GM18868 (cell line): ENCODE data around the gene CD248.
"Not testable (repeated sequence)": the region's sequence is repeated elsewhere in the genome, so short reads cannot be mapped to it uniquely, and the experiment has no call there.

Source experiments
- ATAC-seq: cut with Tn5 transposase; IDR thresholded peaks from one replicate; pipeline ENCODE4 v1.9.1; 2021; ENCODE audit warnings: mild to moderate bottlenecking, moderate library complexity; ENCODE audit not compliant: unreplicated experiment

The CD248 gene

DNA sequence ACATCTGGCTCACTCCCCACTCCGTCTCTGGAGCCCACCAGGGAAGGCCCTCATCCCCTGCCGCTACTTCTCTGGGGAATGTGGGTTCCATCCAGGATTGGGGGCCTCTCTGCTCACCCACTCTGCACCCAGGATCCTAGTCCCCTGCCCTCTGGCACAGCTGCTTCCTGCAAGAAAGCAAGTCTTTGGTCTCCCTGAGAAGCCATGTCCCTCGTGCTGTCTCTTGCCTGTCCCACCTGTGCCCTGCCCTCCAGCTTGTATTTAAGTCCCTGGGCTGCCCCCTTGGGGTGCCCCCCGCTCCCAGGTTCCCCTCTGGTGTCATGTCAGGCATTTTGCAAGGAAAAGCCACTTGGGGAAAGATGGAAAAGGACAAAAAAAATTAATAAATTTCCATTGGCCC is 39.8 kb downstream of the CD248 start:
- ATAC-seq = not testable (repeated sequence)

DNA sequence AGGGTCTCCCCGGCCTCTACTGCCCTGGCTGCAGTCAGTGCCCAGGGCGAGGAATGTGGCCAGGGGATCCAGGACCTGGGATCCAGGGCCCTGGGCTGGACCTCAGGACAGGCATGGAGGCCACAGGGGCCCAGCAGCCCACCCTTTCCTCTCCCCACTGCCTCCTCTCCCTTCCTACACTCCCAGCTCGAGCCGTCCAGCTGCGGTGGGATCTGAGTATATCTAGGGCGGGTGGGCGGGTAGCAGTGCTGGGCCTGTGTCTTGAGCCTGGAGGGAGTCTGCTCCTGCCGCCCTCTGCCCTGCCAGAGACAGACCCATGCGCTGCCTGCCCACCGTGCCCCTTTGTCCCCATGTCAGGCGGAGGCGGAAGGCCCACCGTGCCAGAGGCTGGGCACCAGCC is 40.2 kb downstream of the CD248 start:
- ATAC-seq = not testable (repeated sequence)

DNA sequence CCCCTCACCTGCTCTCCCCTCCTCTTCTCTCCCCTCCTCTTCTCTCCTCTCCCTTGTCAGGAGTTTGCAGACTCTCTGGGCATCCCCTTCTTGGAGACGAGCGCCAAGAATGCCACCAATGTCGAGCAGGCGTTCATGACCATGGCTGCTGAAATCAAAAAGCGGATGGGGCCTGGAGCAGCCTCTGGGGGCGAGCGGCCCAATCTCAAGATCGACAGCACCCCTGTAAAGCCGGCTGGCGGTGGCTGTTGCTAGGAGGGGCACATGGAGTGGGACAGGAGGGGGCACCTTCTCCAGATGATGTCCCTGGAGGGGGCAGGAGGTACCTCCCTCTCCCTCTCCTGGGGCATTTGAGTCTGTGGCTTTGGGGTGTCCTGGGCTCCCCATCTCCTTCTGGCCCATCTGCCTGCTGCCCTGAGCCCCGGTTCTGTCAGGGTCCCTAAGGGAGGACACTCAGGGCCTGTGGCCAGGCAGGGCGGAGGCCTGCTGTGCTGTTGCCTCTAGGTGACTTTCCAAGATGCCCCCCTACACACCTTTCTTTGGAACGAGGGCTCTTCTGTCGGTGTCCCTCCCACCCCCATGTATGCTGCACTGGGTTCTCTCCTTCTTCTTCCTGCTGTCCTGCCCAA is 40.7 kb downstream of the CD248 start:
- no peak for ATAC-seq

DNA sequence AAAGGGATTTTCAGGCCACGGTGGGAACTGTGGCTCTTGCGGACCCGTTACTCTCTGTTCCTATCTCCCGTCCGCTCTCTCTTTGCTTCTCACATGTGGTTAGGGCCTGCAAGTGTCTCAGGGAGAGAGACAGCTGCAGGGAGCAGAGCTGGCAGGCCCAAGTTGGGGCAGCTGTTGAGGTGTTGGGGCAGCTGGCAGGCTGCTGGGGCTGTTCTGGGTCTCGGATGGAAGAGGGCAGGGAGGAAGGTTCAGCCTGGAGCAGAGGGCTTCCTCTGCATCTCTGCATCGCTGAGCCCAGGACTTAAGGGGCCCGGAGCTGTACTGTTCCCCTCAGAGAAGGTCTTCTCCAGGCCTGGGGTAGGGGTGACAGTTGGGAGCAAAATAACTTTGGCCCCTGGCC is 41.4 kb downstream of the CD248 start:
- ATAC-seq = no peak

DNA sequence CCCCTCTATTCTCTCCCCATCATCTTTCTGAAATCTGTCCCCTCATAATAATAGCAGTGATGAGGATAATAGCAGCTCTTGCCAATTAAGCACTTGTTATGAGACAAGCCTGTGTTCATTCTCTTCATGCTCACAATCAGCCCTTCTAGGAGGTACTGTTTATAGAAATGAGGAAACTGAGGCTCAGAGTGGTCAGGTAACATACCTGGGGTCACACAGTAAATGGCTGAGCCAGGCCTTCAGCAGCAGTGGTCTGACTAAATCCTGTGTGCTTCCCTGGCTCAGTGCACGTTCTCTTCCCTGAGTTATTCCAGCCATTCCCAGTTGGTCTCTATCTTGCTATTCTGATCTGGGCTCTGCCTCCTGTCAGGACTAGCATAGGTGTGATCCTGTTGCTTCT is 42.6 kb downstream of the CD248 start:
- no peak for ATAC-seq

DNA sequence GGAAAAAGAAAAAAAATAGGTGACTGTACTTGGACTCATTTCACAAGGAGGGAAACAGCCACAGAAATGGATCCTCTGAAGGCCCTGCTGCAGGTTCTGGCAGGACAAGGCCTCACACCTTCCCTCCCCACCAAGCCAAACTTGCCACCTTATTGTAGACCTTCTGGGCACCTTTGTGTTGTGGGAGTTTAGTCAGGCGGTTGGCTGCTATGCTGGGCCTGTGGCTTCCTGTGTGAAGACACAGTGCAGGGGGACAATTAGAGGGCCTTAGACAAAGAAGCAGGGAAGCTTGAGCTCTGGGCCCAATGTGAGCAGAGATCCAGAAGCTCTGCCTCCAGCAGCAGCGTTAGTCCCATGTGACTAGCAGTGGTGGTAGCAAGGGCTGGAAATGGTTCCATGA is 44.2 kb downstream of the CD248 start:
- no peak for ATAC-seq

DNA sequence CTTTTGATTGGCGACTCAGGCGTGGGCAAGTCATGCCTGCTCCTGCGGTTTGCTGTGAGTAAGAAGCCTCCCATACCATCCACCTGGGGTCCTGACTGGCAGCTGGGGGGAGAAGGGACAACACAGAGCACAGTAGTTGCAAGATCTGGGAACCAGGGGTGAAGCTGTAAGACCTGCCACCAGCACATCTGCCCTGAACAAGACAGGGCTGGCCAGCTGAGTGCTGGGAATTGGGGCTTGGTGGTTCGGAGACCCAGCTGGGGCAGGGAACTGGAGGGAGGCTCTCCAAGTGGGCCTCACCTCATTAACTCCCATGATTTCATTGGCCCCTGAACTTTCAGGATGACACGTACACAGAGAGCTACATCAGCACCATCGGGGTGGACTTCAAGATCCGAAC is 45.0 kb downstream of the CD248 start:
- no peak for ATAC-seq

DNA sequence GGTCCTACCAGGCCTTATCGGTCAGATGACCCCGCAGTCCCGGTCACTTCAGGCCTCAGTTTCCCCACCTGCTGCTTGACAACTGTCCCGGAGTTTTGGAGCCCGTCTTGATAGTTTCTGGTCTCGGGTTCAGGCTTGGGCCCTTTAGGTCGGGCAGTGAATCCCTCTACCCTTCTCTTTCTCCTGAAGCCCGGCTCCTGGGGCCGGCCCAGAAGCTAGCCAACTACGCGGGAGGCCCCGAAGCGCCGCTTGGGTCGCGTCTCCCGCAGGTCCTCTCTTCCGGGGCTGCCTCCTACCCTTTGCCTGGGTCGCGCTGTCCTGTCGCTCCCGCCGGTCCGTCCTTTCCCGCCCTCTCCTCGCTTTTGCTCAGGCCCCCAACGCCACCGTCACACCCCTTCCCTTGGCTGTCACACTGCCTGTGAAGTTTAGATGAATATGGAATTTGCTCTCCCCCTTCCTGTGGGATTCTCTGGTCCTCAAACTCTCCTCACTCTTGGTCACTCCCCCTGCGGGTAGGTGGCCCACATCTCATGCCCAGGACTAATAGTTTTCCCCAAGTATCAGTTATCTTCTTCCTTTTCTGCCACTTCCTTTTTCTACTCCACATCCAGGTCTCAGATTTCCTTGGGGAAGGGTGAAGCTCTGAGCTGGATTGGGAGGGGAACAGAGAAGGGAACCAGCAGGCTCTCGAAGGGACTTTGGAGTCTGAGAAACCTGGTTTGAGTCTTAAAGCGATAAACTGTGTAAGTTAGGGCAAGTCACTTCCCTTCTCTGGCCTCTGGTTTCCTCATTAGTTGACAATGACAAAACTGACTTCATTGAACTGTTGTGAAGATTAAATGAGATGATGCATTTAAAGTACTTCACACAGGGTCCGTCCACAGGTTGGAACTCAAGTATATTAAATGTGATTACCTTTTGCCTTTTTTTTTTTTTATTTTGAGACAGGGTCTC is 47.6 kb downstream of the CD248 start:
- ATAC-seq = no peak

DNA sequence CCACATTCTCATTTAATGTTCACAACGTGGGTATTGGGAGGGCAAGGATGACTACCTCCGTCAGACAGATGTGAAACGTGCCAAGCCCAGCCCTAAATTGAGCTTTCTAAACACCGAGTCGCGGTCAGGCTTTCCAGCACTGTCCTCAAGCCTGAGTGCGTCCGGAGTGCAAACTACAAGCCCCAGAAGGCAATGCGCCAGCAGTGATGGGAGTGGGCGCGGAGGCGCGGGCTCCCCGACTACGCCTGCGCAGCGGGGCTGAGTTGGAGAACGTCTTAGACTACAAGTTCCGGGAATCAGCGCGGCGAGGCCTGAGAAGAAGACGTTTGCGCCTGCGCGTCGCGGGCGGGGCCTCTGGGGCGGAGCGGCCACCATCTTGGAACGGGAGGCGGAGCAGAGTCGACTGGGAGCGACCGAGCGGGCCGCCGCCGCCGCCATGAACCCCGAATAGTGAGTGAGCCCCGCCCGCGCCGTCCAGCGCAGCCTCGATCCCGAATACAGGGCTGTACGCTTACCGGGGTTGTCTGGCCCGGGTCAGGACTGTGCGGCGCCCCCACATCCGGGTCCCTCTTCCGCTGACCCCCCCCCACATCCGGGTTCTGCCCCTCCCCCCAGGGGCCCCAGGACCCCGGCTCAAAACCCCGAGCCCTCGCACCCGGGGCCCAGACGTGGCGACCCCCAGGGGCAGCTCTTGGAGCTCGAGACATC is 48.4 kb downstream of the CD248 start, which contains the start of gene RAB1B:
RAB1B (plus strand) TSS at position 396 of the 708 bp plus-strand sequence; CDS start at position 437, 41 bp downstream.
- peak; percentile 76 for ATAC-seq

DNA sequence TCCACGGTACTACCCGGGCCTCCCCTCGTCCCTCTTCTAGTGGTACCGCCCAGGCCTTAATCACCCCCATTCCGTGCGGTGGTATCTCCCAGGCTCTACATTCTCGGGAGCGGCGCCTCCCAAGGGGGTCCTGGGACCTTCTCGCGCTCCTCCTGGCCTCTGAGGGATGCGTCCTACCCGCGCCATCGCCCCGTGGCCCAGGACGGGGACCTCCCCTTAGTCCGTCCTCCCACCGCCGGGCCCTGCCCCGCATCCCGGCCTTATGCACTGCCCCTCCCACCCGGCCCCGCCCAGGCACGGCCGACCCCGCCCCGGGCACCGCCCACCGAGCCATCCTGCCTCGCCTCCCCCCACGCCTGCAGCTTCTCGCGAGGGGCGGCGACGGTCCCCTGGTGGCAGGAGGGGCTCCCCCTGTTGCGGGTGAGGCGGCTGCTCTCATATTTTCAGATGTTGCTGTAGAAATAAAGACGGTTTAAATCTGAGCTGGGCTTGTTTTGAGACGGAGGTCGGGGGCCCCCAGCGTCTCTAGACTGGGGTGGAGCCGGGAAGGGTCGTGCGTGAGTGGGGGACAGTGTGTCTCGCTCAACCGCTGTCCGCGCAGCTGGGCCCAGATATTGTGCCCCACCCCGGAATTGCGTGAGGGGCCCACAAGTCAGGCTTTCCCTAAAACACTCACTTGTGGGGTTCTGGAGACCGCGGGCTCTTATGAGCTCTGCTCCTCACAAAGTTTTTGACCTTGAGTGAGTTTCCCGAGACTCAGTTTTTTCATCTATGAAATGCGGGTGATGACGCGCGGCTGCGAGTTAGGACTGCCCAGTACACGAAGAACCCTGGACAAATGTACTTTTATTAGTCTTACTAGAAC is 49.2 kb downstream of the CD248 start:
- ATAC-seq = peak; percentile 52

DNA sequence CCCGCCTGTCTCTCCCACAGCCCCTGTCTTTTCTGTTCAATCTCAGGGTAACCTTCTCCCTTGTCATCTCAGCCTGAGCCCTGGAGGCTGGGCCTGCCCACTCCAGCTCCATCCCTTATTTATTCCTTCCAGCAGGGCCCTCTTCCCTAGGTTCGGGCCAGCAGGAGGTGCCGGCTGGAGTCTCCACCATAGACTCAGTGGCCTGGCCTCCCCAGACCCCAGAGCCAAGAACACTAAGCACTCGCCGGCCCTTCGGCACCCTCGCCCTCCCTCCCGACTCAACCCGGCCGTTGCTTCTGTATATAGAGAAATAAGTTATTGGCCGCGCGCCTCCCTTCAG is 49.8 kb downstream of the CD248 start:
- ATAC-seq = no peak

DNA sequence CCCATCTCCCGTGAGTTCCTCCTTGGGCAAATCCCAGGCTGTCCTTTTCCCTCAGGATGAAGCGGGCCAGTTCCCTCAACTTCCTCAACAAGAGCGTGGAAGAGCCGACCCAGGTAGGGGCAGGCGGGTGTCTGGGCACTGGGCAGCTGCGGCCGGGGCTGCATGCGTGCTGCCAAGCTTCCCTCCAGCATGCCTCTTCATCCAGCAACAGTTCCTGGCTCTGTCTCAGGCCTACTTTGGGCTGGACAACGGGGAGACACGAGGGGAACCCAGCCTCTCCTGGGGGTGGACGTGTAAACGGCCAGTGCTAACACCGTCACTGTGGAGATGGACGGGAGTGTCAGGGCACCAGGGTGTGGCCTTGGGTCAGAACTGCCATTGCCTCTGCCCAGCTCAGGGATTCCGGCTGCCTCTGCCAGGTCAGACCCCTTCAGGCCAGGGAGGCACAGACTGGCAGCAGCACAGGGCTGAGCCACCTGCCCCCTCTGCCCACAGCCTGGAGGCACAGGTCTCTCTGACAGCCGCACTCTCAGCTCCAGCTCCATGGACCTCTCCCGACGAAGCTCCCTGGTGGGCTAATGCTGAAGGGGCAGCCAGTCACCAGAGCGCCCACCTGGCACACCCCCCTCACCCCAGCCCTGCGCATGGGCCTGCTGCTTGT is 50.3 kb downstream of the CD248 start:
- ATAC-seq = no peak

DNA sequence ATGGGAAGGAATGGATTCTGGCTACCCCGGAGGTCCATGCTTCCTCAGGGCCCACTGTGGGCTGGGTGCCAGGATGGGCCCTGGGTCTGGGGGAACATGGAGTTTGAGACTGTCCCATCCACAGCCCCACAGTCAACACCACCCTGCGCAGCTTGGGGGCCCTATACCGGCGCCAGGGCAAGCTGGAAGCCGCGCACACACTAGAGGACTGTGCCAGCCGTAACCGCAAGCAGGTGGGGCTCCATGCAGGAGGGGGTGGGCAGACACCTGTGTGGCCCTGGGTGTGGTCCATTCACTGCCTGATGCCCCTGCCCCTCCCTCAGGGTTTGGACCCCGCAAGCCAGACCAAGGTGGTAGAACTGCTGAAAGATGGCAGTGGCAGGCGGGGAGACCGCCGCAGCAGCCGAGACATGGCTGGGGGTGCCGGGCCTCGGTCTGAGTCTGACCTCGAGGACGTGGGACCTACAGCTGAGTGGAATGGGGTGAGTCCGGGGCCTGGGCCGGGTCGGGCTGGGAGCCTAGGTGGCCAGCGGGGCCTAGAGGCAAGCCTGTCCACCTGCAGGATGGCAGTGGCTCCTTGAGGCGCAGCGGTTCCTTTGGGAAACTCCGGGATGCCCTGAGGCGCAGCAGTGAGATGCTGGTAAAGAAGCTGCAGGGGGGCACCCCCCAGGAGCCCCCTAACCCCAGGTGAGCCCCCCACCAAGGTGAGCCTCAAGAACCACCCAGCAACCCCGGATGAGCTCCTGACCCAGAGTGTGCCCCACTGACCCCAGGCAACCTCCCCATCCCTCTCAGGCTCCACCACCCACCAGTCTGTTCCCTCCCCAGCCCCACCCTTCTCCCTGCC is 51.1 kb downstream of the CD248 start:
- ATAC-seq = no peak

DNA sequence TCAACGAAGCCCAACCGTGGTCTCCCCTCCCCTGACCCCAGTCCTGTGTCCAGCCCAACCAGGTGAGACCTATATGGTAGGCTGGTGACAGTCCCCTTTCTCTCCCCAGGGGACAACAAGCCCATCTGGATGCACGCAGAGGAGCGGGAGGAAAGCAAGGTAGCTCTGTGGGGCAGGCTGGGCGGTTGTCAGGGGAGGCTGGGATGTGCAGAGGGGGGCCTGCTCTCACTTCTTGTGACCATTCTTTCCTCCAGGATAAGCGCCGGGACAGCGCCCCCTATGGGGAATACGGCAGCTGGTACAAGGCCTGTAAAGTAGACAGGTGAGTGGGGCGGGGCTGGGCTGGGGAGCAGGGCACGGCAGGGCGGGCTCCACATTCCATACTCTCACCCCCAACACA is 51.9 kb downstream of the CD248 start:
- no peak for ATAC-seq
